Muscle layer of colon (tissue), 2 donors: ENCODE data around the gene DNASE1L1.

Experiments
- H3K27ac ChIP-seq: one replicate; pipeline ENCODE4 v1.7.0; 2013; ENCODE audit warnings: low read depth, mild to moderate bottlenecking, low read length, moderate library complexity
- H3K27me3 ChIP-seq, 2 donors: one replicate each; pipeline ENCODE4 v1.7.0; 2013; ENCODE audit warnings: low read length in 2 of 2, mild to moderate bottlenecking in 2 of 2; ENCODE audit not compliant: insufficient read depth in 2 of 2, control insufficient read depth in 1 of 2
- H3K36me3 ChIP-seq: one replicate; pipeline ENCODE4 v1.7.0; 2013; ENCODE audit warnings: mild to moderate bottlenecking, low read length; ENCODE audit not compliant: insufficient read depth
- H3K4me1 ChIP-seq: one replicate; pipeline ENCODE4 v1.7.0; 2013; ENCODE audit warnings: mild to moderate bottlenecking, low read length; ENCODE audit not compliant: insufficient read depth
- H3K4me3 ChIP-seq, 2 donors: one replicate each; pipeline ENCODE4 v1.7.0; 2013; ENCODE audit warnings: low read length in 2 of 2, low read depth in 1 of 2, mild to moderate bottlenecking in 1 of 2, moderate library complexity in 1 of 2
- H3K9ac ChIP-seq: one replicate; pipeline ENCODE4 v1.7.0; 2013; ENCODE audit warnings: low read length
- H3K9me3 ChIP-seq: one replicate; pipeline ENCODE4 v1.7.0; 2013; ENCODE audit warnings: mild to moderate bottlenecking, low read length
- donor health status: abdominal sarcoma.
- donor health status: Adenocarcinoma of cecum.

DNASE1L1 gene

GRCh38 chrX:154435171-154435733, 26.2 kb upstream of the DNASE1L1 start:
- H3K4me1 ChIP-seq, result peaks cover 8% of the 10 kb centered on the region

GRCh38 chrX:154434394-154435168, 25.5 kb upstream of the DNASE1L1 start:
- Histone ChIP-seq H3K27me3 (no peaks in the 10 kb centered on the region), H3K9ac (no peak overlapping the region), H3K9me3 (no peaks in the 10 kb centered on the region), H3K4me1 (peaks cover 11% of the 10 kb centered on the region), H3K27ac (no peak overlapping the region), H3K4me3 (no peak overlapping the region), H3K36me3 (peaks cover 24% of the 10 kb centered on the region)

More at GRCh38 chrX:154435171-154435733, 26.2 kb upstream of the DNASE1L1 start:
- no peak overlapping the region for H3K4me3 ChIP-seq
- no peak overlapping the region for H3K9ac ChIP-seq
- peaks cover 26% of the 10 kb centered on the region for H3K36me3 ChIP-seq
- no peaks in the 10 kb centered on the region for H3K9me3 ChIP-seq
- H3K27ac ChIP-seq, result no peak overlapping the region
- H3K27me3 ChIP-seq, result no peaks in the 10 kb centered on the region

GRCh38 chrX:154433605-154434004, 24.6 kb upstream of the DNASE1L1 start:
- Histone ChIP-seq H3K36me3 (peaks cover 24% of the 10 kb centered on the region), H3K4me1 (peaks cover 14% of the 10 kb centered on the region), H3K27me3 (no peaks in the 10 kb centered on the region)

GRCh38 chrX:154432210-154432609, 23.2 kb upstream of the DNASE1L1 start:
- H3K9me3 ChIP-seq, result no peaks in the 10 kb centered on the region
- H3K27me3 ChIP-seq, result no peaks in the 10 kb centered on the region
- H3K27ac ChIP-seq, result no peak overlapping the region
- peaks cover 24% of the 10 kb centered on the region for H3K36me3 ChIP-seq
- H3K9ac ChIP-seq, result no peak overlapping the region
- no peak overlapping the region for H3K4me3 ChIP-seq
- H3K4me1 ChIP-seq, result peaks cover 8% of the 10 kb centered on the region

More at GRCh38 chrX:154433605-154434004, 24.6 kb upstream of the DNASE1L1 start:
- H3K27ac ChIP-seq, result no peak overlapping the region
- no peak overlapping the region for H3K9ac ChIP-seq
- H3K4me3 ChIP-seq, result no peak overlapping the region
- no peaks in the 10 kb centered on the region for H3K9me3 ChIP-seq

- no peaks in the 10 kb centered on the region for H3K9me3 ChIP-seq
- peaks cover 24% of the 10 kb centered on the region for H3K36me3 ChIP-seq
- peaks cover 8% of the 10 kb centered on the region for H3K4me1 ChIP-seq
- H3K4me3 ChIP-seq, result no peak overlapping the region
- H3K27ac ChIP-seq, result no peak overlapping the region
- no peak overlapping the region for H3K9ac ChIP-seq
- no peaks in the 10 kb centered on the region for H3K27me3 ChIP-seq
Measured at GRCh38 chrX:154431341-154431740, 22.3 kb upstream of the DNASE1L1 start.

- H3K36me3 ChIP-seq, result peaks cover 24% of the 10 kb centered on the region
- no peak overlapping the region for H3K9ac ChIP-seq
- H3K9me3 ChIP-seq, result no peaks in the 10 kb centered on the region
- no peak overlapping the region for H3K27ac ChIP-seq
- peaks cover 8% of the 10 kb centered on the region for H3K4me1 ChIP-seq
- H3K4me3 ChIP-seq, result no peak overlapping the region
- H3K27me3 ChIP-seq, result no peaks in the 10 kb centered on the region
Measured at GRCh38 chrX:154430916-154431315, 21.9 kb upstream of the DNASE1L1 start.

GRCh38 chrX:154430479-154430878, 21.4 kb upstream of the DNASE1L1 start:
- no peak overlapping the region for H3K27ac ChIP-seq
- H3K9me3 ChIP-seq, result no peaks in the 10 kb centered on the region
- H3K27me3 ChIP-seq, result no peaks in the 10 kb centered on the region
- no peak overlapping the region for H3K4me3 ChIP-seq
- H3K9ac ChIP-seq, result no peak overlapping the region
- peaks cover 8% of the 10 kb centered on the region for H3K4me1 ChIP-seq
- H3K36me3 ChIP-seq, result peaks cover 24% of the 10 kb centered on the region

GRCh38 chrX:154429711-154430110, 20.7 kb upstream of the DNASE1L1 start:
- Histone ChIP-seq H3K36me3 (peaks cover 19% of the 10 kb centered on the region), H3K4me1 (peaks cover 8% of the 10 kb centered on the region), H3K27ac (peak overlapping the region; percentile 21), H3K27me3 (no peaks in the 10 kb centered on the region), H3K9ac (peak overlapping the region; percentile 2), H3K4me3 (no peak overlapping the region), H3K9me3 (no peaks in the 10 kb centered on the region)

GRCh38 chrX:154428176-154429171, 19.4 kb upstream of the DNASE1L1 start, which contains the start of gene ATP6AP1:
TSS of gene ATP6AP1 (plus strand) at chrX:154428677. CDS start at chrX:154428693, 16 bp downstream.
- no peaks in the 10 kb centered on the region for H3K9me3 ChIP-seq
- H3K27me3 ChIP-seq, result no peaks in the 10 kb centered on the region
- H3K4me1 ChIP-seq, result peaks cover 8% of the 10 kb centered on the region
- peak within 1 kb of the TSS; percentile 21 for H3K27ac ChIP-seq
- peaks cover 13% of the 10 kb centered on the region for H3K36me3 ChIP-seq
- H3K4me3 ChIP-seq, result peak within 1 kb of the TSS; percentile 40 to 72
- H3K9ac ChIP-seq, result peak within 1 kb of the TSS; percentile 2

- Histone ChIP-seq H3K4me1 (peaks cover 8% of the 10 kb centered on the region), H3K9me3 (no peaks in the 10 kb centered on the region), H3K4me3 (no peak overlapping the region), H3K27ac (no peak overlapping the region), H3K27me3 (no peaks in the 10 kb centered on the region), H3K9ac (no peak overlapping the region), H3K36me3 (peaks cover 6% of the 10 kb centered on the region)
Measured at GRCh38 chrX:154426916-154427770, 18.1 kb upstream of the DNASE1L1 start.
